Ishikawa (cell line): ENCODE results near the gene STIMATE.

Source experiments
- CEBPB ChIP-seq: IDR thresholded peaks from 2 replicates; pipeline ENCODE4 v1.6.1; 2012
- CREB1 ChIP-seq: IDR thresholded peaks from 2 replicates; pipeline ENCODE4 v1.6.1; 2012; ENCODE audit warnings: low read depth
- EGR1 ChIP-seq: IDR thresholded peaks from 2 replicates; pipeline ENCODE4 v1.6.1; 2012
- EP300 ChIP-seq: IDR thresholded peaks from 2 replicates; pipeline ENCODE4 v1.6.1; 2012; ENCODE audit warnings: borderline replicate concordance
- FOXM1 ChIP-seq: IDR thresholded peaks from 2 replicates; pipeline ENCODE4 v1.6.1; 2012; ENCODE audit warnings: low read depth, borderline replicate concordance
- MAX ChIP-seq: IDR thresholded peaks from 2 replicates; pipeline ENCODE4 v1.6.1; 2012
- NFIC ChIP-seq: IDR thresholded peaks from 2 replicates; pipeline ENCODE4 v1.6.1; 2012
- RAD21 ChIP-seq: IDR thresholded peaks from 2 replicates; pipeline ENCODE4 v1.6.1; 2012; ENCODE audit warnings: low read depth
- REST ChIP-seq: IDR thresholded peaks from 2 replicates; pipeline ENCODE4 v1.6.1; 2012; ENCODE audit warnings: low read depth, mild to moderate bottlenecking
- TAF1 ChIP-seq: IDR thresholded peaks from 2 replicates; pipeline ENCODE4 v1.6.1; 2012; ENCODE audit warnings: low read depth, mild to moderate bottlenecking
- TCF12 ChIP-seq: IDR thresholded peaks from 2 replicates; pipeline ENCODE4 v1.6.1; 2012; ENCODE audit warnings: low read depth
- TEAD4 ChIP-seq: IDR thresholded peaks from 2 replicates; pipeline ENCODE4 v1.6.1; 2012
- USF1 ChIP-seq: IDR thresholded peaks from 2 replicates; pipeline ENCODE4 v1.6.1; 2012
- YY1 ChIP-seq: IDR thresholded peaks from 2 replicates; pipeline ENCODE4 v1.6.1; 2012; ENCODE audit warnings: low read depth
- ZBTB7A ChIP-seq: IDR thresholded peaks from 2 replicates; pipeline ENCODE4 v1.6.1; 2012; ENCODE audit warnings: low read depth

The STIMATE gene

GRCh38 chr3:52925405-52926313, 28.3 kb upstream of the STIMATE start:
- TF ChIP-seq YY1 (no peak), EP300 (no peak), NFIC (no peak), TCF12 (no peak), ZBTB7A (no peak), MAX (no peak)

- TF ChIP-seq REST (no peak), RAD21 (no peak), YY1 (no peak), MAX (no peak), TAF1 (no peak), USF1 (no peak), NFIC (no peak), FOXM1 (no peak), ZBTB7A (no peak), EGR1 (no peak), TCF12 (no peak), TEAD4 (no peak), EP300 (no peak), CEBPB (no peak), CREB1 (no peak)
These were observed 26.6 kb upstream of the STIMATE start for GRCh38 chr3:52923963-52924362.

GRCh38 chr3:52920841-52921240, 23.5 kb upstream of the STIMATE start:
- TF ChIP-seq ZBTB7A (no peak), FOXM1 (no peak), CREB1 (no peak), TEAD4 (no peak), YY1 (no peak), EGR1 (no peak), NFIC (no peak)

GRCh38 chr3:52917044-52917443, 19.7 kb upstream of the STIMATE start:
- TF ChIP-seq EGR1 (no peak), FOXM1 (no peak), RAD21 (no peak), CEBPB (no peak), USF1 (no peak), NFIC (no peak), EP300 (no peak), TEAD4 (no peak), MAX (no peak), TAF1 (no peak), REST (no peak), TCF12 (no peak), ZBTB7A (no peak), CREB1 (no peak), YY1 (no peak)

GRCh38 chr3:52915294-52915693, 17.9 kb upstream of the STIMATE start:
- TF ChIP-seq NFIC (no peak), MAX (no peak), EGR1 (no peak), FOXM1 (no peak), REST (no peak), TCF12 (no peak), CREB1 (no peak), CEBPB (no peak), RAD21 (no peak), TAF1 (no peak), ZBTB7A (no peak)
